Activated T-cell treated with anti-CD3 and anti-CD28 coated beads, Interleukin-2, amount 50 U/mL, for 48 hours (primary cell): Measurements from ENCODE around the gene IGFBP5.
A peak's percentile ranks its signal among the peaks of the same experiment; 100 is the strongest.

Source experiments
- DNase-seq, 2 experiments: peaks; one replicate each; pipeline ENCODE4 v3.0.0-alpha.2; 2020

Gene IGFBP5

DNA sequence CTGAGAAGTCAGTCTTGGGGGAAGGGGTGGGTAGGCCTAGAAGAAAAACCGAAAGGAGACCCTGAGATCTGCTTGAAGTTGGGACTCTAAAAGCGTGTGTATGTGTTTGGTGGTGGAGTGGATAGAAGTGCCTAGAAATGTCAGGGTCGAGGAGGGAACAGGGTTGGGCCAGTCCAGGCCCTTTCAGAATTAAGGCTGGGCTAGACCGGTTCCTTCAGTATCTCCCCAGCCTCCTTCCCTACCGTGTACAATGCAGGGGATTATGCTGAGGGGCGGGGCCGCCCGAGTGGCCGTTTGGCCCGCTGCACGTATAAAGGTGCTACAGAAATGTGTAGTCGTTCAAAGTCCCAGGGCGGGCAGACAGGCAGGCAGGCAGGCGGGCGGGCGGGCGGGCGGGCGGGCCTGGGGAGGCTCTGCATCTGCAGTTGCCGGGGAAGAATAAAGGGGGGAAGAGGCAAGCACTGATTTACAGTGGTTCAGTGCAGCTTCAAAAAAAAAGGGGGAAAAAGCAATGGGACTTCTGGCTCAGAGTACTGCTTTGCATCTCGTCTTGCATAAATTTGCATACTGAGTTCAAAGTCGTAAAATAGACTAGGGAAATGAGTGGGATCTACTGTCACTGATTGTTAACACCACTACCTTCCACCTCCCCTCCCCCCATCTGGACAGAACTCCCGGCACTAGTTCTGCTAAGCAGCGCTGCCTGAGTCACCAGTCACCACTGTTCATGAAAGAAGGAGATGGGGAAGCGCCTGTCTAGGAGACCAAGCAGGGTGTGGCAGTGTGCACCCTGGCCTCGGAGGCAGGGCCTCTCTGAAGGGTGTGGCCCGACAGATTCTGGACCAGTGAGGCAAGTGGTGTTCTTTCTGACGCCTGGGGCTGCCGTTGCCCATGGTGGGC, 58.5 kb downstream of the IGFBP5 start:
- DNase-seq: no peak

GRCh38 chr2:216635701-216636550, 59.4 kb downstream of the IGFBP5 start:
- DNase-seq: no peak

- DNase-seq: no peak
Observed at GRCh38 chr2:216635171-216635570, 60.2 kb downstream of the IGFBP5 start.

DNA sequence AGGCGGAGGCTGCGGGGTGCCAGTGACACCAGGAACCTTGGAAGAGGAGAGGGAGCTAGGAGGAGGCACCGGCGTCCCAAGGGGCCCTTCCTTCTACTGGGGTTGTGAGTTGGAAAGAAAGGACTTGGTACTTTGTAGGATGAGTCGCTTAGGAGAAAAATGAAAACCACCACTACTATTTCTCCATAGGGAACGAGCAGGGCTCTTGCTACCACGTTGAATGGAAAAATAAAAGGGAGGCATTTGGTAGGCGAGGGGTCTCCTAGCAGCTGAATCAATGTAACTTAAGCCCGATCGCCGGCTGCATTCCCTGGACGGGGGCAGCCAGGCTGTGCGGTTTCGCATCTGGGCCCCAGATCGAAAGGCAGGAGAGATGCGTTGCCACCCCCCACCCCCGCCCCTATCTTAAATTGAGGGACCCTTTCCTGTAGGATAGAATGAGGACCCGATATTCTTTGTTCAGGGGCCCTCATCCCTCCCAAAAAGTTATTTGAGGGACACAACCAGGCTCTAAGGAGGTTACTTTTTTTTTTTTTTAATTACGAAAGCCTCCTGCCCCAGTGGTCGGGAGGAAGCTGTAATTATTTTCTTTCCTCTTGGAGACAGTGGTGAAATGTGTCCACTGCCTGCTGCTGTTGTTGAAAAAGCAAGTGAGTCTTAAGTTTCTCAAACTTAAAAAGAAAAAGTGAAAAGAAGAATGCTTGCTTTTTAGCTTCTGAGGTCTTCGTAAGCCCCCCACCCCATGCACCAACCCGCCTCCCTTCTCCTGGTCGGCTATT, 60.8 kb downstream of the IGFBP5 start:
- DNase-seq: no peak

DNA sequence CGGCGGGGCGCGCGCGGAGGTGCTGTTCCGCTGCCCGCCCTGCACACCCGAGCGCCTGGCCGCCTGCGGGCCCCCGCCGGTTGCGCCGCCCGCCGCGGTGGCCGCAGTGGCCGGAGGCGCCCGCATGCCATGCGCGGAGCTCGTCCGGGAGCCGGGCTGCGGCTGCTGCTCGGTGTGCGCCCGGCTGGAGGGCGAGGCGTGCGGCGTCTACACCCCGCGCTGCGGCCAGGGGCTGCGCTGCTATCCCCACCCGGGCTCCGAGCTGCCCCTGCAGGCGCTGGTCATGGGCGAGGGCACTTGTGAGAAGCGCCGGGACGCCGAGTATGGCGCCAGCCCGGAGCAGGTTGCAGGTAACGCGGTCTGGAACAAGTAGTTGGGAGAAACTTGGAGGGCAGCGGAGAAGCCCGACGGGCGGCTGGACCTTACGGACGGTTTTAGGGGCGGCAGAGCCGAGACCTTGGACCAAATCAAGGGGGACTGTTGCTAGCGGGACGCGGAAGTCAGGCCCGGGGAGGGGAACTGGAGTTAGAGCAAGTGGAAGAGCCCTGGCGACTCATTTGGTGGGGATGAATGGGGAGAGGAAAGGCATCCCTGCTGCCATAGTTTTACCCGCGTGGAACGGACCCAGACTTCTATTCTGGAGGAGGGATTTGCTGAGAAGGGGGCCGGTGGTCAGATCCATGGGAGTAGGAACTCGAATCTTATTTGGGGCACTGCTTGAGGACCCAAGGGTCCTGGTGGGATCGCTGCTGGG, 61.6 kb downstream of the IGFBP5 start:
- DNase-seq: peak; percentile 34 to 37

GRCh38 chr2:216632952-216633615, 62.3 kb downstream of the IGFBP5 start, which contains the start of gene IGFBP2:
Gene IGFBP2, plus strand, starts transcription at chr2:216633420. Its CDS starts 104 bp downstream, at chr2:216633524.
- DNase-seq: peak; percentile 50 to 56

DNA sequence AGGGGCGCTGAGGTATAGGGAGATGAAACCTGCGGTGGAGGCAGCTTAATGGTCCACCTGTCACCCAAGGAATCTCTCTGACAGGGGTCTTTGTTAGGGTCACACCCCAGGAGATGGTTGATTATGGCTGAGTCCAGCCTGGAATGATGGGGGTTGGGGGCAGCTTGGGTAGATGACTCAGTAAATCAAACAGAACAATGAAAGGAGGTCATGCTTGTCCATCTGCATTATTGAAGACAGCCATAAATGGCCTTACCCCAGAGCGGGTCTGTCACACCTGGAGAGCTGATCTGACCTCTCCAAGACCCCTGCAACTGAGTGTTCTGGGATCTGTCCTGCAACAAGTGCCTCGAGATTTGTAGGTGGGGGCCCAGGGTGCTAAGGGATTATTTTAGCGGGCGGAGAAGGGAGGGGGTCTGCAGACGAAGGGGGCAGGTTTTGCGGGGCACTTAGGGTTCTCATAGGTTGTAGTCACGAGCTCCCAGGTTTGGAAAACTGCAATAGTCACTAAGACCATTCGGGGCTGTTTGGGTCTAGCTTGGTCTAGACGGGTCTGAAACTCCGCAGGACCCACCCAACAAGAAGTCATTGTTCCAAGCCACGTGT, 62.9 kb downstream of the IGFBP5 start:
- DNase-seq: no peak

- DNase-seq: no peak
Observed at GRCh38 chr2:216629784-216630183, 65.6 kb downstream of the IGFBP5 start.

DNA sequence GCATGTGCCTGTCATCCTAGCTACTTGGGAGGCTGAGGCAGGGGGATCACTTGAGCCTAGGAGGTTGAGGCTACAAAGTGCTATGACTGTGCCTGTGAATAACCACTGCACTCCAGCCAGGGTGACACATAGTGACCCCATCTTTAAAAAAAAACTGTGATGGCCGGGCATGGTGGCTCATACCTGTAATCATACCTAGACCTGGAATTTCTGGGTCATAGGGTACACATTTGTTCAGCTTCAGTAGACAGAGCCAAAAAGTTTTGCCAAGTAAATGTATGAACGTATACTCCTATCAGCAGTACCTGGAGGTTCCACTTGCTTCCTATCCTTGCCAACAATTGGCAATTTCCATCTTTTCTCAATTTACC, 68.5 kb downstream of the IGFBP5 start:
- no peak for DNase-seq

GRCh38 chr2:216626168-216626874, 69.0 kb downstream of the IGFBP5 start:
- no peak for DNase-seq

DNA sequence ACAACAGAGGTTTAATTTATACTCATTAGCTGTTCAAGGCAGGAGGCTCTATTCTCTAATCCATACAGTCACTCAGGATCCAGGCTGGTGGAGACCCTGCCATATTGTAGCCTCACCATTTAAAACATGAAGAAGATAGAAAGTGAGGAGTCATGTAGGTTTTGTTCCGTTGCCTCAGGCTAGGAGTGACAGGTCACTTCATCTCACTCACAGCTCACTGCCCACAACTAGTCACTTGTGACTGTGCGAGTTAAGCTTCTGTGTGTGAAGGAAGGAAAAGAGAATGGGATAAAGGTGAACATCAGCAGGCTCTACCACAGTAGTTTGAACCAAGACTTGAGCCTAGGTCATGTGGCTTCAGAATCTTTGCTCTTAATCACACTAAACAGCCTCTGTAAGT, 71.1 kb downstream of the IGFBP5 start:
- no peak for DNase-seq

DNA sequence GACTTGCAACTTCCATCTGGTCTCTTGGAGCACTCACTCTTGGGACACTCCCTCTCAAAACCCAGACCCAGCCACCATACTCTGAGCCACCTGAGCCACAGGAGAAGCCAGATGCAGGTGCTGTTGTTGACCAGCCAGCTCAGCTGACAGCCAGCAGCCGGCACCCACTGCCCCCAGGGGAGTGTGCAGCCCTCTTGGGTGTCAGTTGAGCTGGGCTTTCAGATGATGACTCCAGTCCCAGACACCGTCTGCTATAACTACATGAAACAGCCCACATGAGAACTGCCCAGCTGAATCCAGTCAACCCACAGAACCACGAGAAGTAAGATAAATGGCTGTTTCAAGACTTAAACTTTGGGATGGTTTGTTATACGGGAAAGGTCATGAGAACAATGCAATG, 72.8 kb downstream of the IGFBP5 start:
- no peak for DNase-seq
